GM19455 (cell line): ENCODE data around the gene RAD51B.

Experiments
- ATAC-seq: cut with Tn5 transposase; IDR thresholded peaks from one replicate; pipeline ENCODE4 v1.9.1; 2021; ENCODE audit not compliant: unreplicated experiment

RAD51B gene

GRCh38 chr14:68471029-68471963 is 651.7 kb downstream of the RAD51B start:
- no peak for ATAC-seq

GRCh38 chr14:68471964-68472508 is 652.5 kb downstream of the RAD51B start:
- ATAC-seq: no peak

- ATAC-seq: no peak
Measured at GRCh38 chr14:68473069-68473468, 653.5 kb downstream of the RAD51B start.

- no peak for ATAC-seq
Measured at GRCh38 chr14:68473794-68474193, 654.2 kb downstream of the RAD51B start.

- no peak for ATAC-seq
Measured at GRCh38 chr14:68474741-68475140, 655.2 kb downstream of the RAD51B start.

- ATAC-seq: no peak
Measured at GRCh38 chr14:68475802-68476201, 656.2 kb downstream of the RAD51B start.

GRCh38 chr14:68476212-68477109 is 656.9 kb downstream of the RAD51B start:
- ATAC-seq: peak; percentile 74

- no peak for ATAC-seq
Measured at GRCh38 chr14:68477110-68477455, 657.5 kb downstream of the RAD51B start.

- ATAC-seq: no peak
Measured at GRCh38 chr14:68477461-68478085, 658.0 kb downstream of the RAD51B start.

- no peak for ATAC-seq
Measured at GRCh38 chr14:68479247-68479646, 659.7 kb downstream of the RAD51B start.

- no peak for ATAC-seq
Measured at GRCh38 chr14:68482018-68482417, 662.4 kb downstream of the RAD51B start.

GRCh38 chr14:68482772-68483395 is 663.3 kb downstream of the RAD51B start:
- ATAC-seq: no peak

- ATAC-seq: no peak
Measured at GRCh38 chr14:68486033-68486732, 666.6 kb downstream of the RAD51B start.

- no peak for ATAC-seq
Measured at GRCh38 chr14:68486809-68487208, 667.2 kb downstream of the RAD51B start.

GRCh38 chr14:68487805-68488590 is 668.4 kb downstream of the RAD51B start:
- ATAC-seq: no peak

GRCh38 chr14:68491793-68492192 is 672.2 kb downstream of the RAD51B start:
- ATAC-seq: no peak

GRCh38 chr14:68492381-68493151 is 673.0 kb downstream of the RAD51B start:
- ATAC-seq: no peak

- ATAC-seq: no peak
Measured at GRCh38 chr14:68493152-68493911, 673.8 kb downstream of the RAD51B start.
